MM.1S (cell line): ENCODE data around the gene MRPL2.
"Not testable (repeated sequence)": the region's sequence is repeated elsewhere in the genome, so short reads cannot be mapped to it uniquely, and the experiment has no call there.

Source experiments
- DNase-seq: peaks from one replicate; pipeline ENCODE4 v3.0.0-alpha.2; 2015
- H2AFZ ChIP-seq: fragments of 300-600 bp; sonication (generic); 2 replicates; pipeline ENCODE4 v1.6.0; 2016; ENCODE audit warnings: antibody characterized with exemption, low read length
- H3F3A ChIP-seq: fragments of 300-600 bp; sonication (generic); 2 replicates; pipeline ENCODE4 v1.6.1; 2016; ENCODE audit warnings: mild to moderate bottlenecking, antibody characterized with exemption, low read length, moderate library complexity, mixed read lengths; ENCODE audit not compliant: insufficient read depth
- H3K27ac ChIP-seq: fragments of 300-600 bp; sonication (generic); 2 replicates; pipeline ENCODE4 v1.5.1; 2016; ENCODE audit warnings: mild to moderate bottlenecking, low read length
- H3K27me3 ChIP-seq: fragments of 300-600 bp; sonication (generic); replicated peaks from 2 replicates; pipeline ENCODE4 v1.6.0; 2016; ENCODE audit warnings: low read length; ENCODE audit not compliant: insufficient read depth
- H3K36me3 ChIP-seq: fragments of 300-600 bp; sonication (generic); replicated peaks from 2 replicates; pipeline ENCODE4 v1.6.1; 2016; ENCODE audit warnings: mild to moderate bottlenecking, low read length, mixed read lengths; ENCODE audit not compliant: insufficient read depth
- H3K4me1 ChIP-seq: fragments of 300-600 bp; sonication (generic); 2 replicates; pipeline ENCODE4 v1.6.1; 2016; ENCODE audit warnings: low read length, mixed read lengths
- H3K4me2 ChIP-seq: fragments of 300-600 bp; sonication (generic); 2 replicates; pipeline ENCODE4 v1.6.0; 2016; ENCODE audit warnings: low read depth, low read length
- H3K4me3 ChIP-seq: fragments of 300-600 bp; sonication (generic); 2 replicates; pipeline ENCODE4 v1.5.1; 2016; ENCODE audit warnings: low read length, mixed read lengths
- H3K79me2 ChIP-seq: fragments of 300-600 bp; sonication (generic); 2 replicates; pipeline ENCODE4 v1.6.1; 2016; ENCODE audit warnings: mixed run types, low read length, mixed read lengths
- H3K9ac ChIP-seq: fragments of 300-600 bp; sonication (generic); 2 replicates; pipeline ENCODE4 v1.6.1; 2016; ENCODE audit warnings: low read length, mixed read lengths
- H3K9me2 ChIP-seq: fragments of 300-600 bp; sonication (generic); replicated peaks from 2 replicates; pipeline ENCODE4 v1.6.1; 2016; ENCODE audit warnings: mild to moderate bottlenecking, low read length, mixed read lengths; ENCODE audit not compliant: insufficient read depth
- H3K9me3 ChIP-seq: fragments of 300-600 bp; sonication (generic); replicated peaks from 2 replicates; pipeline ENCODE4 v1.6.1; 2016; ENCODE audit warnings: mild to moderate bottlenecking, low read length, mixed read lengths; ENCODE audit not compliant: insufficient read depth
- H4K20me1 ChIP-seq: fragments of 300-600 bp; sonication (generic); 2 replicates; pipeline ENCODE4 v1.6.1; 2016; ENCODE audit warnings: mild to moderate bottlenecking, low read length, moderate library complexity, mixed read lengths; ENCODE audit not compliant: insufficient read depth
- CTCF ChIP-seq: fragments of 300-600 bp; sonication (generic); IDR thresholded peaks from 2 replicates; pipeline ENCODE4 v1.5.1; 2016; ENCODE audit warnings: antibody characterized with exemption, low read length, mixed read lengths
- EZH2 ChIP-seq: fragments of 300-600 bp; sonication (generic); optimal IDR thresholded peaks from 2 replicates; pipeline ENCODE3; 2017; ENCODE audit warnings: low read depth, mild to moderate bottlenecking, antibody characterized with exemption, low read length, mixed read lengths
- EZH2phosphoT487 ChIP-seq: fragments of 300-600 bp; sonication (generic); IDR thresholded peaks from 2 replicates; pipeline ENCODE4 v1.6.1; 2018; ENCODE audit warnings: antibody characterized with exemption, low read length

The MRPL2 gene

GRCh38 chr6:43082806-43083655 is 23.8 kb upstream of the MRPL2 start:
- Histone ChIP-seq H3K27ac (no peak overlapping the region), H3K9ac (no peak overlapping the region), H3K4me2 (no peak overlapping the region), H3K79me2 (no peaks in the 10 kb centered on the region), H3K4me3 (no peak overlapping the region), H3K4me1 (no peaks in the 10 kb centered on the region), H3K9me3 (no peaks in the 10 kb centered on the region), H4K20me1 (no peaks in the 10 kb centered on the region), H3F3A (no peaks in the 10 kb centered on the region), H3K36me3 (no peaks in the 10 kb centered on the region), H3K27me3 (peaks cover 3% of the 10 kb centered on the region; the same call in 1 of the 2 replicates), H2AFZ (no peak overlapping the region), H3K9me2 (no peaks in the 10 kb centered on the region)
- no peak for TF ChIP-seq EZH2
- no peak for TF ChIP-seq EZH2phosphoT487
- no peak for TF ChIP-seq CTCF
- no peak for DNase-seq

- H3K9me3 ChIP-seq, H3K4me3 ChIP-seq, H3K9ac ChIP-seq, H3K4me2 ChIP-seq, H3K36me3 ChIP-seq, DNase-seq, H3K27ac ChIP-seq, H3K9me2 ChIP-seq, H3K4me1 ChIP-seq, H3F3A ChIP-seq, H4K20me1 ChIP-seq, H2AFZ ChIP-seq, H3K79me2 ChIP-seq: not testable (repeated sequence)
- peaks cover 14% of the 10 kb centered on the region for H3K27me3 ChIP-seq
Observed at GRCh38 chr6:43081922-43082321, 22.7 kb upstream of the MRPL2 start.

GRCh38 chr6:43081043-43081442 is 21.8 kb upstream of the MRPL2 start:
- Histone ChIP-seq H3K9ac (no peak overlapping the region), H3K4me2 (no peak overlapping the region), H3K27me3 (peaks cover 21% of the 10 kb centered on the region), H3K79me2 (no peaks in the 10 kb centered on the region), H3K4me3 (no peak overlapping the region), H3K9me3 (no peaks in the 10 kb centered on the region), H3K27ac (no peak overlapping the region), H3F3A (no peaks in the 10 kb centered on the region), H3K4me1 (no peaks in the 10 kb centered on the region), H4K20me1 (no peaks in the 10 kb centered on the region), H3K9me2 (no peaks in the 10 kb centered on the region), H2AFZ (no peak overlapping the region), H3K36me3 (no peaks in the 10 kb centered on the region)
- DNase-seq: no peak
- no peak for TF ChIP-seq EZH2phosphoT487
- TF ChIP-seq CTCF: no peak
- TF ChIP-seq EZH2: no peak

GRCh38 chr6:43078691-43079090 is 19.5 kb upstream of the MRPL2 start:
- H3K9me3 ChIP-seq: no peaks in the 10 kb centered on the region
- no peak overlapping the region for H2AFZ ChIP-seq
- no peaks in the 10 kb centered on the region for H4K20me1 ChIP-seq
- no peak overlapping the region for H3K27ac ChIP-seq
- DNase-seq: no peak
- no peak overlapping the region for H3K4me2 ChIP-seq
- TF ChIP-seq EZH2: no peak
- TF ChIP-seq EZH2phosphoT487: no peak
- no peak for TF ChIP-seq CTCF
- no peak overlapping the region for H3K4me3 ChIP-seq
- H3K27me3 ChIP-seq: peaks cover 21% of the 10 kb centered on the region
- H3K79me2 ChIP-seq: no peaks in the 10 kb centered on the region
- H3K36me3 ChIP-seq: no peaks in the 10 kb centered on the region
- no peaks in the 10 kb centered on the region for H3K9me2 ChIP-seq
- no peaks in the 10 kb centered on the region for H3K4me1 ChIP-seq
- H3F3A ChIP-seq: no peaks in the 10 kb centered on the region
- H3K9ac ChIP-seq: no peak overlapping the region
